Amniotic epithelial cell (primary cell): ENCODE results near the gene B3GALT5.

Experiments
- DNase-seq: peaks from one replicate; pipeline ENCODE4 v3.0.0-alpha.2; 2010; ENCODE audit warnings: low read depth

Gene B3GALT5

DNA sequence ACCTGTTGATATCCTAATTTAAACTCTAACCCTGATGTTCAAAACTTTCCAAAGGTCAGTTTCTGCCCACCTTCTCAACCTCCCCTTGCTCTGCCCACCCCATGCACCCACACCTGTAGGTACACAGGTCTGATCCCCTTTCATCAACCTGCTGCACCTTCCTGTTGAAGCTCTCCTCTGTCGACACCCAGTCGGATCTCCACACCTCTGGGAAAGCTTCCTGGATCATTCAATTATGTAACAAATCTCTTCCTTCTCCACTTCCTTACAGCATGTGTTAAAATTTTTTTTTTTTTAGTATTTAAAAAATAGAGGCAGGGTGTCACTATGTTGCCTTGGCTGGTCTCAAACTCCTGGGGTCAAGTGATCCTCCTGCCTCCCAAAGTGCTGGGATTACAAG is 87.6 kb downstream of the B3GALT5 start:
- DNase-seq: no peak

DNA sequence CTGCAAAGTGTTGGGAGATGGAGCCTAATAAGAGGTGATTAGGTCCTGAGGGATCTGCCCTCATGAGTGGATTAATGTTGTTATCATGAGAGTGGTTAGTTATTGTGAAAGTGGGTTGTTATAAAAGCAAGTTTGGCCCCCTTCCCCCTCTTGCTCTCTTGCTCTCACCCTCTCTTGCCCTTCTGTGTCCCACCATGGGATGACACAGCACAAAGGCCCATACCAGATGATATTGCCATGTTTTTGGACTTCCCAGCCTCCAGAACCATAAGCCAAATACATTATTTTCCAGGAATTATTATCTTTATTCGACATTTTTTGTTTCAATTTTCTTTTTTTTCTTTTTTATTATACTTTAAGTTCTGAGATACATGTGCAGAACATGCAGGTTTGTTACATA is 90.8 kb downstream of the B3GALT5 start:
- no peak for DNase-seq

DNA sequence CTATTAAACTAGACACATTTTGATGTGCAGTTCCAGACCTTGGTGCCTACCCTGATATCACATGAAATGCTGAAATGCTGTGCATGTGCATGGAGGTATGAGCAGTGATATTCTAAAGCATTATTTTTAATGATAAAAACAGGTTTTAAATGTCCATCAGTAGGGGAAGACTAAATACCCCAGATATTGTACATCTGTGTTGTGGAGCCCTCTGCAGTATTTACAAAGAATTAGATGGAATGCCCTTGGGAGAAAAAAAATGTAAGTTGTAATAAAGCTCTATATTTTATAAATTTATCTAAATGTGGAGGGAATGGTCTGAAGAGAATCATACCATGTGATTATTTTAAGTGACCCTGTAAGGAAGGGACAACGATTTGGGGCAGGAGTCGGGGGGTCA is 93.1 kb downstream of the B3GALT5 start:
- peak; percentile 38 for DNase-seq

DNA sequence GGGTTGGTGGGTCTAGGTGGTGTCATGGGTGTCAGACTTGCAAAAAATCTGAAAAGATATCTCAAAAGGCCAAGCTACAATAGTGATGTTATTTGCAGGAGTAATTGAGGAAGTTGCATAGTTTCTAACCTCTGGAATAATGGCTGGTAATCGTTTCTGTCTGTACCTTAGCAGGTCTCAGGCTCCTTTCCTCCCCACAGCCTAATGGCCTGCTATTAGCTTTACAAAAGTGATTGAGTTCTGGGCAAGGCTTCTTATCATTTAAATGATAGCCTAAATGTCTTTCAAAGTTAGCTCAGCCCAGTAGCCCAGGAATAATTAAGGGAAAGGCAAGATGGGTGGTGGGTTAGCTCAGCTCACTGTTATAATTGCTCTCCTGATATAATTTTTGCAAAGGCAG is 94.6 kb downstream of the B3GALT5 start:
- no peak for DNase-seq

DNA sequence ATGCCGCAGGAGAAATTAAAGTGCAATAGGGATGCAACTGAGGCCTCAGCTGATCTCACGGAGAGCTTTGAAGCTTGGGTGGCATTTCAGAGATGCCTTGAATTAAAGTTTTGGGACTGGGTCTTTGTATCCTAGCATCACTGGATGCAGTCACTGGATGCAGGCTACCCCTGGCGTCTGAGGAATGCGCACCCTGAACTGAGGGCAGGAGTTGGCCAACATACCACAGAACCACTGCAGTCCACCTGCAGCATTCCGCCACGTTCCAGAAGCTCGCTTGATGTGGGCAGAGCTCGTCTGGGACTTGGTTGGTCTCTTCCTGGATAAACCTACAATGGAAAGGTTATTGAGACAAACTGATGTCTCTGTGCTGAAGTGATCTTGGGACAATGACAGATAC is 98.1 kb downstream of the B3GALT5 start:
- DNase-seq: no peak

DNA sequence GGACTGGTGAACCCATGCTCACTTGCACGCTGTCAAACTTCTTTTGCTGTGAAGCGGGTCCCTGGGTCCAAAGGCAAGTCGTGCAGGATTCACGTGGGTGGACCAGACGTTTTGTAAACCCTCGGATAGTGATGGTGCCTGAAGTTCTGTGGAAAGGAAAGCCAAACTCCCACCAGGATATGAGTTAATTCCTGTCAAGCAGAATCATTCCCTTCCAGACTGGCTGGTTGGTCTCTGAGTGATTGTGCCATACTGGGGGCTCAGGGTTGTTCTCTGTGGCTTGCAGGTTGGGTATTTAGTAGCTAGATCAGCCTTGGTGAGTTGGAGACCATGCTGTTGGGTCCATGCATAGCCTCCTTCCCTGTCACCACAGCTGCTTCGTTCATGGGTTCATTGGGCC is 99.5 kb downstream of the B3GALT5 start:
- no peak for DNase-seq

DNA sequence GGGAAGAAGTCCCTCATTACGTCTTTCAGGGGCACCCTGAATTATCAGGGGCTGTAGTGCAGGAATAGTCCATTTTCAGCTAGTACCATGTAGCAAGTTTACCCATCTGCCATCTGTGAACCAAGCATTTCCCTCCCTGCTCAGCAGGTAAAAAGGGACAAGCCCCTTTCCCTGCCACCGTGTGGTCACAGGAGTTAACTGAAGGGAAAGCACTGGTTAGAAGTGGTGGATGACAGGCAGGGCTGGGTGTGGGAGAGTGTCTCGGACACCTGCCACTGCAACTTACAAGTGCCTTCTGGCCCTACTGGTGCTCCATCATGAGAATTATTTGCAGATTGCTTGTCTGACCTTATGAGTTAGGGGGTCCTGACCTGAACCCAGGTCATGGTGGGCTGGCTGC is 100.2 kb downstream of the B3GALT5 start:
- no peak for DNase-seq

DNA sequence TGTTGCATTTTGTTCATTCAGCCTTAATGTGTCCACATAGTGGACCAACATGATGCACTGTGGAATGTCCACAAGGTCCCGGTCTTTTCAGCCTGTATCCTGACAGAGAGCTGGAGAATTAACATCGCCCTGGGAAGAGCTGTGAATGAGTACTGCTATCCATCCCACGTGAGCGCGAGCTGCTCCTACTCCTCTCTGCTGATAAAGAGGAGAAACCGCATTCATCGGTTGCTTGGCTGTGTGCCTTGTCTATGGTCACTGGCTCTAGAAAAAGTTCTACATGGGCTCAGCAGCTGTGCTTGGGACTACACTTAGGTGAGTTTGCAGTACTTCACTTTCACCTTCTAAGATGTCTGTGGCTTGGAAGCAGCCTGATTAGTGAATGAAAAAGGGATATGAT is 101.2 kb downstream of the B3GALT5 start:
- peak; percentile 7 for DNase-seq

DNA sequence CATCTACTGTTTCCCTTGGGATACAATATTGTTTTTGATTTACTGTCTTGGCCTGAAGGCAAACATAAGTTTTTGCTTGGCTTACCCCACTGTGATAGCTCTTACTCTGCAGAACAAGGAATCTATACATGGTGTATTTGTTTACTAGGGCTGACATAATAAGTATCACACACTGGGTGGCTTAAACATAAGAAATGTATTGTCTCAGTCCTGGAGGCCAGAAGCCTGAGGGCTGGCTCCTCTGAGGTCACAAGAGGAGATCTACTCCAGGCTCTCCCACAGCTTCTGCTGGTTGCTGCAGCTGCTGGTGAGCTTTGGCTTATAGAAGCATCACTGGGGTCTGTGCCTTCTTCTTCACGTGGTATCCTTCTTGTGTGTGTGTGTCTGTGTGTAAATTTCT is 101.6 kb downstream of the B3GALT5 start:
- no peak for DNase-seq

DNA sequence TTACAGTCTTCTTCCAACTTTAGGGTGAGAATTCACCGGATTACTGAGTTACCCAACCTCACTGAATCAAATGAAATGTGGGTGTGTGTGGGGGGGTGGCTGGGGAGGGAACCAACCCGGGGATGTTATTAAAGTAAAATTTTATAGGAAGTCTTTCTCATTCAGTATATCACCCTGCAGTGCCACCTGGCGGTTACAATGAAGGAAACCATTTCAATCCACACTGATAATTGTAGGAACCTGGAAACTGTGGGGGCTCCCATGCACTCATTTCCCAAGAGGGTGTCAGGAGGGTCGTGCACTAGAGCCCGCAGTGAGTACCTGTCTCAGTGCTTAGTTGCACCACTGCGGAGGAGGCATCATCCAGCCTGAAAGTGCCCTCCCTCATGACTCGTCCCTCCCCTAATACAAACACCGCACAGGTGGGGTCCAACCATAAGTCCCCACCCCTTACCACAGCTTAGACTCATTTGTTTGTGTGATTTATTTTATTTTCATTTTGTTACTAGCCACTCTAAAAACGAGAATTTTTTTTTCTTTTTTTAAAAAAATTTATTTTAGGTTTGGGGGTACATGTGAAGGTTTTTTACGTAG is 103.2 kb downstream of the B3GALT5 start:
- peak; percentile 21 for DNase-seq

DNA sequence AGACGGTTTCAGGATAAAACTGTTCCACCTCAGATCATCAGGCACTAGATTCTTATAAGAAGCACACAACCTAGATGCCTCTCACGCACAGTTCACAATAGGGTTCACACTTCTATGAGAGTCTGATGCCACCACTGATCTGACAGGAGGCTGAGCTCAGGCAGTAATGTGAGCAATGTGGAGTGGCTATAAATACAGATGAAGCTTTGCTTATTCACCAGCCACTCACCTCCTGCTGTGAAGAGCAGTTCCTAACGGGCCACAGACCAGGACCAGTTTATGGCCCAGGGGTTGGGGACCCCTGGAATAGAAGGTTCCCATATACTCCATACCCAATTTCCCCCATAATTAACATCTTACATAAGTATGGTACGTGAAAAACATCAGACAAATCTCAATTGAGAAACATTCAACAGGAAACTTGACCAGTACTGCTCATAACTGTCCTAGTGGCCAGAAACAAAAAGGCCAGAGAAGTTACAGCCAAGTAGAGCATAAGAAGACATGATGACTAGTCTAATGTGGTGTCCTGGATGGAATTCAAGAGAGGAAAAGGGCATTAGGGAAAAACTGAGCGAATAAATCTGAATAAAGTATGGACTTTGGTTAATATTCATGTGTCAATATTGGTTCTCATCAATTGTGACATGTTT is 107.5 kb downstream of the B3GALT5 start:
- DNase-seq: peak; percentile 15

DNA sequence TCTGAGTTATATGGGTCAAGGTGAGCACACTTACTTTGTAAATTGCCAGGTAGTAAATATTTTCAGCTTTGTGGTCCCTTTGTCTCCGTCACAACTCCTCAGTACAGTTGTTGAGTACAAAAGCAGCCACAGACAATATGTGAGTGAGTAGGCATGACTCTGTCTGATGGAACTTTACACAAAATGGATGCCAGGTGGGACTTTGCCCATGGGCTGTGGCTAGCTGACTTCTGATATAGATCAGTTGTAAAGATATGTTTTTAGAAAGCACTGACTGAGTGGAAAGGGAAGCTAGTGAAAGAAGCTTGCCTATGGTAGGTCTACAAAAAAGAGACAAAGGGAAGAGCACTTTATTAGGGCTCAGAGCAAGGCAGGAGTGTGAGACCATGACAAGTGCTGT is 109.1 kb downstream of the B3GALT5 start:
- DNase-seq: no peak
